Measurements from ENCODE around the gene CDH11.

DNA sequence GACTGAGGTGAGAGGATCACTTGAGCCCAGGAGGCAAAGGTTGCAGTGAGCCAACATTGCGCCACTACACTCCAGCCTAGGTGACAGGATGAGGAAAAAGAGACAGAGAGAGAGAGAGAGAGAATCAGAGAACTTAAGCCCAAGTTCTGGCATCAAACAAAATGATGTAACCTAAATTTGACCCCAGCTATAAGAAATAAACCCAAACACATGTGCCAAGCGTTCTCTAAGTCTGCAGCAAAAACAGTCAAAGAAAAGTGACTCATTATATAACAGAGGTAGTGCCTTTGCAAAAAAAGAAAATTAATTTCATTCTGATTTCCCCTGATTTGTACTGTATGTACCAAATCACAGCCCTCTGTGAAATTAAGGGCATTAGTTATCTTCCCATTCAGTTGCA lies 89.5 kb downstream of the CDH11 start:
- TF ChIP-seq POLR2AphosphoS5 (IDR thresholded peaks at IDR 0.05; ENCODE audit: insufficient read depth in 1 of 2, low read depth in 1 of 2): no peak
- no peak for TF ChIP-seq CTCF (IDR thresholded peaks at IDR 0.05)

Measured in vagina (tissue), 2 donors.